Ovary (tissue), 3 donors: Measurements from ENCODE around the gene PRKCH.

Experiments used
- EP300 ChIP-seq: sonication (generic); formaldehyde crosslinking; IDR thresholded peaks from one replicate; pipeline ENCODE4 v1.6.1; 2017; ENCODE audit warnings: antibody characterized with exemption
- POLR2A ChIP-seq: fragments of 450-650 bp; IDR thresholded peaks from one replicate; pipeline ENCODE4 v1.6.1; 2017; ENCODE audit warnings: antibody characterized with exemption, mild to moderate bottlenecking, moderate library complexity
- TF ChIP-seq, protein P1 (sequence below), 3 donors: fragments of 450-650 bp in 2 of 3; fragments of 200-600 bp in 1 of 3; IDR thresholded peaks; one replicate each; pipeline versions ENCODE4 v1.5.1 to v1.8.0; 2016 to 2022; ENCODE audit warnings: antibody characterized with exemption in 3 of 3, mild to moderate bottlenecking in 1 of 3
- donor health status: DM: no; HTN: no; CAD: no.

GRCh38 chr14:61387076-61387475 lies 65.7 kb downstream of the PRKCH start:
- no peak for TF ChIP-seq EP300
- TF ChIP-seq, protein P1, sequence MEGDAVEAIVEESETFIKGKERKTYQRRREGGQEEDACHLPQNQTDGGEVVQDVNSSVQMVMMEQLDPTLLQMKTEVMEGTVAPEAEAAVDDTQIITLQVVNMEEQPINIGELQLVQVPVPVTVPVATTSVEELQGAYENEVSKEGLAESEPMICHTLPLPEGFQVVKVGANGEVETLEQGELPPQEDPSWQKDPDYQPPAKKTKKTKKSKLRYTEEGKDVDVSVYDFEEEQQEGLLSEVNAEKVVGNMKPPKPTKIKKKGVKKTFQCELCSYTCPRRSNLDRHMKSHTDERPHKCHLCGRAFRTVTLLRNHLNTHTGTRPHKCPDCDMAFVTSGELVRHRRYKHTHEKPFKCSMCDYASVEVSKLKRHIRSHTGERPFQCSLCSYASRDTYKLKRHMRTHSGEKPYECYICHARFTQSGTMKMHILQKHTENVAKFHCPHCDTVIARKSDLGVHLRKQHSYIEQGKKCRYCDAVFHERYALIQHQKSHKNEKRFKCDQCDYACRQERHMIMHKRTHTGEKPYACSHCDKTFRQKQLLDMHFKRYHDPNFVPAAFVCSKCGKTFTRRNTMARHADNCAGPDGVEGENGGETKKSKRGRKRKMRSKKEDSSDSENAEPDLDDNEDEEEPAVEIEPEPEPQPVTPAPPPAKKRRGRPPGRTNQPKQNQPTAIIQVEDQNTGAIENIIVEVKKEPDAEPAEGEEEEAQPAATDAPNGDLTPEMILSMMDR (IDR thresholded peaks at IDR 0.05) = no peak
- no peak for TF ChIP-seq POLR2A
